Stimulated activated CD4-positive, alpha-beta T cell treated with anti-CD3 and anti-CD28 coated beads, Interleukin-1b, Interleukin-23, amount 100 ng/mL, for 48 hours (primary cell): ENCODE results near the gene RAB6B.

ENCODE experiments used
- DNase-seq: peaks from one replicate; pipeline ENCODE4 v3.0.0-alpha.2; 2020

The RAB6B gene

DNA sequence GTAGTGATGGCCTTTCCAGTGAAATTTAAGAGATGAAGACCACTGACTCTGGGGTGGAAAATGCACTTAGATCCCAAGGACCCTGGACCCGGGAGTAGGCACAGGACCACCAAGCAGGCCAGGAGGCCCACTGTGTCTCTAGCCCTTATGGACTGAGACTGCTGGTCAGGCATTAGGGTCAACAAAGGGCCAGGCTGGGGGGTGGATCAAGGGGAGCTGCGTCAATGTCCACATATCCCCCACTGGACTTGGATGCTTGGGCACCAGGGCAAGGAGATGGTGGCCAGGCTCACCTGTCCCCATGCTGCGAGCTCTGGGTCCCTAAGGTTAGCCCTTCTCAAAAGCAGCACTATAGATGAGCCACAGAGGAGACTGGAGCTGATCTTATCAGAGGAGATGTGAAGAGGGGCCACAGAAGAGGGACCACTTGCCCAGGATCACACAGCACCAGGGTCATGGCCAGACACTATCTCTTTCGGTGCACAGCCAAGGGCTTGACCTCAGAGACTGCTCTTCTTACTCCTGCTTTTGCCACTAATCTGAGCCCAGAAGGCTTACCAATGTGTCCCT, 14.7 kb downstream of the RAB6B start:
- DNase-seq: no peak

DNA sequence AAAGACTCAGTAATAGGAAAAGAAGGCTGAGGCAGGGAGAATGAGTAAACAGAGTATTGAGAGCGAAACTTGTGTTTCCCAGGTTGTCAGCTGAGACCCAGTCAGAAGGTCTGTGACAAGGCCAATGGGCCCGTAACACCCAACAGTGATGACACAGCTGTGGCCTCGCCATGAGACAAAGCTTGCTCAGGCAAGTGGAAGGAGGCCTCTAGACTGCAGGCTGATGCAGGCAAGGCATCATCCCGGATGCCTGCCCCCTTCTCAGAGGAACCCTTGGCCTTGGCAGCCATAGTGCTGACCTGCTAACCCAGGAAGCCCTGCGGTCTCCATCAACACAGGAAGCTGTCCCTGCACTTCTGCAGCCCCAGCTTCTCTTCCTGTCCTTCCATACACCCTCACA, 15.4 kb downstream of the RAB6B start:
- DNase-seq: peak; percentile 56

DNA sequence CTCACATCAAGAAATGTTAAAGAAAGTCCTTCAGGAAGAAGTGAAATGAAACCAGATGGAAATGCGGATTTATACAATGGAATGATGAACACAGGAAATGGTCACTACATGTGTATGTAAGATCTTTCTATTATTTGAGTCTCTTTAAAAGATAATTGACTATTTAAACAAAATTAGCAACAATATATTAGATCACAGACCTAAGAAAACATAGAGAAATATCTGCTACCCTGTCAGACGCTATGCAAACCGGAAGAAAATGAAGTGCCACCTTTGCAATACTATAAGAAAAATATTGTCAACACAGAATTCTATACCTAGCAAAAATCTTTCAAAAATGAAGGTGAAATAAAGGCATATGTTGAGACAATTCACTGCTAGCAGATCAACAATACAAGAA, 17.2 kb downstream of the RAB6B start:
- DNase-seq: no peak

DNA sequence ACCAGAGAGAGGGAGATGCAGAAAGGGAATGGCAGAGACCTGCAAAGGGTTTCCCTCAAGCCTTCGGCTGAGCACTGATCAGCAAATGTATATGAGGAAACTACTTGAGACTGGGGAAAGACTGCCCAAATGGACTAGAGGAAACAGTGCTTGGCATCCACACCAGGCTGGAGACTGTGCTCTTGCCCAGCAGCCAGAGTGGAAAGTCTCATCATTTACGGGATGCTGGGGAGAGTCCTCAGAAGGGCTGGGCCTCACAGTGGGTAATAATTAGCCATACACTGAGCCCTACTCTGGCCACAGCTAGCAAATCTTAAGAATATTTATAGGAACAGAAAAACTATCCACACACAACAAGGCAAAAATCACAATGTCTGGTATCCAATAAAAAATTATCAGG, 18.5 kb downstream of the RAB6B start:
- DNase-seq: no peak

DNA sequence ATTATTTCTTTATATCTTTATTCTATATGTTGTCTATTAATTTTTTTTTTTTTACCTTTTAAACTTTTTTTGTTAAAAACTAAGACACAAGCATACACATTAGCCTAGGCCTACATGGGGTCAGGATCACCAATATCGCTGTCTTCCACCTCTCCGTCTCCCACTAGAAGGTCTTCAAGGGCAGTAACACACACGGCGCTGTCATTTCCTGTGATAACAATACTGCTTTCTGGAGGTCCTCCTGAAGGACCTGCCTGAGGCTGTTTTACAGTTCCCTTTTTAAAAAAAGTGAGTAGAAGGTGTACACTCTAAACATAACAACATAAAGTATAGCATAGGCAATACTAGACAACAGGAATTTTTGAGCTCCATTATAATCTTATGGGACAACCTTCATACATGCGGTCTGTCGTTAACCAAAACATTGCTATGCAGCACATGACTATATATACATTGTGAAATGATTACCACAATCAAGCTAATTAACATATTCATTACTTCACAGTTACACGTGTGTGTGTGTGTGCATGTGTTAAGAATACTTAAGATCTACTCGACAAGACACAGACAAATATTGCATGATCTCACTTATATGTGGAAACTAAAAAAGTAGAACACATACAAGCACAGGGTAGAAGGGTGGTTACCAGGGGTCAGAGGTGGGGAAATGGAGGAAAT, 20.8 kb downstream of the RAB6B start:
- no peak for DNase-seq

GRCh38 chr3:133874344-133874743, 21.3 kb downstream of the RAB6B start:
- DNase-seq: no peak

- DNase-seq: no peak
Measured at GRCh38 chr3:133872781-133873180, 22.9 kb downstream of the RAB6B start.

- no peak for DNase-seq
Measured at GRCh38 chr3:133872161-133872560, 23.5 kb downstream of the RAB6B start.

- no peak for DNase-seq
Measured at GRCh38 chr3:133871368-133872090, 24.2 kb downstream of the RAB6B start.

DNA sequence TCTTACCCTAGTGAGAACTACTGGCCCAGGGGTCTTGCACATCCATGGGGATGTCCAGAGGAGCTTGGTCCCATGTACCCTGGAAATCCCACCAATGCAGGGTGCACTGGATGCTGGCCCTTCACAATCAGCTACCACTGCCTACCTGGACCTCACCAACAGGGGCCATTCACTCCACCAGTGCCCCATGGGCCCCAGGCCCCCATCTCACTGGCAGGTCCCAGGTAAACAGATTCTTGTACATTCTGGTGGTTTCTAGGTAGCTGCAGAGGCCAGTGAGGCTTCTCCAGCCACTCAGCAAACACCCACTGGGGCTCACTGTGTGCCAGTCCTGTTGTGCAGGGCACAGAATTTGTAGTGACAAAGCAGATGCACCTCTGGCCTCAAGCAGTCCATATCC, 24.9 kb downstream of the RAB6B start:
- DNase-seq: no peak

- DNase-seq: no peak
Measured at GRCh38 chr3:133869586-133869985, 26.1 kb downstream of the RAB6B start.

DNA sequence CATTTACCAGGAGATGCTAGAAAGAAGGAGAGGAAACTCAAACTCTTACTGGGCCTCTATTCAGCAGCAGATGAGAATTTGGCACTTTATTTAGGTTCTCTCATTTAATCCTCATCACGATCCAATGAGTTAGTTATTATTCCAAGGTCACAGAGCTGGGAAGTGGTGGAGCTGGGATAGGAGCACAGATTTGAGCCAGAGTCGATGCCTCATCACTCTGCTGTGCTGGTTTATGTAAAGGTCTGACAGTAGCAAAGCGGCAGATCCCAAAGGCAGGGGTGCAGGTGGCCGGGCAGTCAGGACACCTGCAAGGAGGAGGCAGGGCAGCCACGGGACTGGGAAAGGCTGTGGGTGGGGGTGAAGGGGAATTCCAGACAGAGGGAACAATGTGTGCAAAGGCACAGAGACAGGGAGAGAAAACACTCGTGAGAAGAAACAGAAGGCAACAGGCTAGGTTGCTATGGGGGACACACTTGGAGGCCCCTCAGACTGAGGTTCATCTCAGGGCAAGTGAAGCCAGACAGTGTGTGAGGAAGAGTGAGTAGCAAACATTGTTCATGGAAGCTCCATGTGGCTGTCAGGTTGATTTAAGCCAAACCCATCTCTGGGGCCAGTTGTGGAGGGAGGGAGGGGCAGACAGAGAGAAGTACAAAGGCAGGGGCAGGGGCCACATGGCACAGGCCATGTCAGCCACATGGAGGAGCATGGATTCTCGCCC, 26.8 kb downstream of the RAB6B start:
- no peak for DNase-seq

GRCh38 chr3:133868186-133868585, 27.5 kb downstream of the RAB6B start:
- no peak for DNase-seq

DNA sequence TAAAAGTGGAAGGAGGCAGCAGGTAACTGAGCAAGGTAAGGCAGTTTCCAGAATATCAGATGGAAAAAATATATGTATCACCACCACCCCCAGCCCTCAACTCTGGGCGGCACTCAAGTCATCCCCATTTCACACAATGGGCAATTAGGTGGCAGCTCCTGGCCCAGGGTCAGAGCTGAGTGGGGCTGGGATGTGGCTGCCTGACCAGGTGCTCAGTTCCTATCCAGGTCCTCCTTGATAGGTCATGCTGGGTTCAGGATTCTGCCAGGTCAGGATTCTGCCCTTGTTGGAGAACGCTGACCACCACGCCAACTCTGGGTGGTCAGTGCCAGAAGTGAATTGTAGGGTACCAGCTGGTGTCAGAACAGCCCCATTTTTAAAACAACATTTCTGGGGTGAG, 29.5 kb downstream of the RAB6B start:
- DNase-seq: no peak

DNA sequence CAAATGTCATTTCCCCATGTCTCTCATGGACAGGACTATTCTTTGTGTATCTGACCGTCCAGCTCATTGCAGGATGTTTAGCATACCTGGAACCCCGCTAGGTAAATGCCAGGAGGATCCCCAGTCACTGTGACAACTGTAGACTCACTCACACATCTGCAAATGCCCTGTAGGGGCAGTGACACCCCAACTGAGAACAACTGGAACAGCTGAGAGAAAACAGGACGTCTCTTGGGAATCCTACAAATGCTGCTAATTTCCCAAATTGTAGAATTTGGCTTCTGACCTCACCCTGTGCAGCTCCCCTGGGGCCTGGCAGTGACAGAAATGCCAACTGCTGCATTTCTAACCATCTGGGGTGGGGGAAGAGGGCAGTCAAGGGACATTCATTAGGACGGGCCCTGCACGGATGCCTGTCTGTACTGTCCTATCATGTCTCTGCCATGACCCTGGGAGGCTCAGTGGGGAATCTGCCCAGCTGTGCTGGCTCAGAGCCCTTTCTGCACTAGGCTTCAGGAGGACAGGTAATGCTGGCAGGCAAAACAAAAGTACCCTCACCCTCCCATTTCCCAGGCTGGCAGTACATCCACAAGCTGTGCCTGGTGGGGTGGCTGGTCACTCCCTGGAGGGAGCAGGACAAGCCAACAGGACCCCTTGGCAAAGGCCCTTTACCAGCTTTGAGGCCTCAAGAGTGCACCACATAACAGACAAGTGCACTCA, 30.4 kb downstream of the RAB6B start:
- no peak for DNase-seq

DNA sequence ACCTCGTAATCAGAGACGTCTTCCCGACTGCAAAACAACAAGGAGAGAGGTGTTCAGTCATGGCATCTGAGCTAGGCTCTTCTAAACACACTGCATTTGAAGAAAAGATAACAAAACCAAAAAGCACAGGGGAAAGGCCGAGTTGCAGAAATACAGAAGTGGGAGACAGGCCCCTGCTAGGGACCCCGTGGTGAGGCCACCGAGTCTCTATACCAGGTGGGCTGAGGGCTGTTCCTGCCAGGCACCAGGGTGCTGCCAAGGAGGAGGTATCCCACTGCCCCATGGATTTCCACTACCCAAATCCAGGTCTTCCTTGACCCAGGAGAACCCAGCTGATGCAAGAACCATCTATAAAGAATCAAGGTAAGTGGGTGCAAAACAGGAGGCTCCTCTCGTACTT, 31.1 kb downstream of the RAB6B start:
- no peak for DNase-seq

DNA sequence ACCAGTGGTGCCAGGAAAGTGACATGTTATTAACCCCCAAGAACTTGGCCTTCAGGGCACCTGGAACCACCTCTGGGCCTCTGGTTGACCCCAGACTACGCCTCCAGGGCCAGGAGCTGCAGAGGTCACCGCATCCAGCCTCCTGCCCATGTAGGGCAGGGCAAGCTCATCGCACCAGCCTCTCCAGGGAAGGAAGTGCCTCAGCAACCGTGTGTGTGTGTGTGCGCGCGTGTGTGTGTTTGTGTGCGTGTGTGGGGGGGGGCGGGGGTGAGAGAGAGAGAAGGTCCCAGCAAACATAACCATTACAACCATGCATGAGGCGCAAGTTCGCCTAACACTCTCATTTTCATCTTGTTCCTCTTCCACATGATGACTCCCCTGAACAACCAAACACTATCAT, 31.8 kb downstream of the RAB6B start:
- no peak for DNase-seq

DNA sequence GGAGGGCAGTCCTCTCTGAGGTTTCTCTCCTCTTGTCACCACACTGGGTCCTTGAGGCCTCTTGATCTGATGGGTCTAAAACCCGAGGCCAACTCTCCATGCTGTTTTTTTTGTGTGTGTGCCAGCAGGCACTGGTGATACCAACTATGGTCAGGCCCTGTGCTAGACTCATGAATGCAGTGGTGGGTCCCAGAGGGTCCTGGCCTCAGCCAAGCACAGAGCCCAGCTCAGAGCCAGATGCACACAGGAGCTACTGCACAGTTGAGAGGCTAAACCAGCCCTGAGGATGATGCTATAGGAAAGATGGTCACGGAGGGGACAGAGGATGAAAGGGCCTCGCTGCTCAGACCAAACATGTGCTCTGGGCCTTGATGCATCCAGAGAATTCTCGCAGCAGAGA, 33.5 kb downstream of the RAB6B start:
- DNase-seq: no peak

DNA sequence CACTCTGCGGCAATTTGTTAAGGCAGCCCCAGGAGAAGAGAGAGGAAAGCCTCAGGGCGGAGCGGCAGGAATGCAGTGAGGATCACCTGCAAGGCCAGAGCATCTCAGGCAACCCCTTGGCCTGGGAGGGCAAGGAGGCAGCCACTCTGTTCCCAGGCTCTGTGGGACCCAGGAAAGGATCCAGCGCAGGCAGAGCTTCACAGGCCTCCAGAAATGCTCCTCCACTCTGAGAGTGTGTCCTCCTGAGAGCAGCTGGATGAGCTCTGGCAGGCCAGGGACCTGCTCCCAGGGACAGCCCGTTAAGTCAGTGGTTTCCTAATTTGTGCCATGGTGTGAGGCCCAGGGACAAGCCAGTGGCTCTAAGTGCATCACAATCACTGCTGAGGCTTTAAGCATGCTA, 35.2 kb downstream of the RAB6B start:
- no peak for DNase-seq

- no peak for DNase-seq
Measured at GRCh38 chr3:133859381-133860234, 36.1 kb downstream of the RAB6B start.

GRCh38 chr3:133857767-133858166, 37.9 kb downstream of the RAB6B start:
- no peak for DNase-seq

- DNase-seq: no peak
Measured at GRCh38 chr3:133856316-133856715, 39.4 kb downstream of the RAB6B start.
